Amniotic stem cell (primary cell): ENCODE data around the gene EIF5A.
A peak's percentile ranks its signal among the peaks of the same experiment; 100 is the strongest.

ENCODE experiments used
- DNase-seq: peaks from one replicate; lab custom pipeline; 2025; lab: John Stamatoyannopoulos, UW

The EIF5A gene

GRCh38 chr17:7285679-7286078 is 21.7 kb upstream of the EIF5A start:
- DNase-seq, result no peak

GRCh38 chr17:7289256-7290032 is 18.0 kb upstream of the EIF5A start:
- no peak for DNase-seq

- DNase-seq, result no peak
These were observed 17.3 kb upstream of the EIF5A start for GRCh38 chr17:7290166-7290565.

- DNase-seq, result no peak
These were observed 16.7 kb upstream of the EIF5A start for GRCh38 chr17:7290685-7291084.

GRCh38 chr17:7292194-7292593 is 15.2 kb upstream of the EIF5A start:
- DNase-seq, result no peak

- no peak for DNase-seq
These were observed 14.7 kb upstream of the EIF5A start for GRCh38 chr17:7292729-7293128.

- DNase-seq, result no peak
These were observed 14.3 kb upstream of the EIF5A start for GRCh38 chr17:7293159-7293558.

- no peak for DNase-seq
These were observed 13.4 kb upstream of the EIF5A start for GRCh38 chr17:7293816-7294613.

- DNase-seq, result no peak
These were observed 12.7 kb upstream of the EIF5A start, which contains the start of gene YBX2 for GRCh38 chr17:7294614-7295153. Gene YBX2 (minus strand): TSS chr17:7294639. CDS start chr17:7294500, 139 bp downstream.

GRCh38 chr17:7295230-7296180 is 11.9 kb upstream of the EIF5A start:
- DNase-seq, result no peak

- DNase-seq, result peak; percentile 28
These were observed 11.1 kb upstream of the EIF5A start for GRCh38 chr17:7296189-7296861.

- DNase-seq, result no peak
These were observed 3.2 kb upstream of the EIF5A start for GRCh38 chr17:7304179-7304578.

GRCh38 chr17:7307686-7308624 is 527 bp downstream of the EIF5A start:
- DNase-seq, result no peak

- DNase-seq, result peak; percentile 60
These were observed 1.4 kb downstream of the EIF5A start for GRCh38 chr17:7308625-7309433.

GRCh38 chr17:7309628-7310027 is 2.2 kb downstream of the EIF5A start:
- no peak for DNase-seq

- DNase-seq, result no peak
These were observed 3.8 kb downstream of the EIF5A start for GRCh38 chr17:7311110-7311705.

- DNase-seq, result no peak
These were observed 5.1 kb downstream of the EIF5A start for GRCh38 chr17:7312432-7313087.
